Measurements from ENCODE around the gene FCRLA.

Gene FCRLA

GRCh38 chr1:161731981-161732718 lies 25.1 kb downstream of the FCRLA start:
- no peak for DNase-seq (ENCODE audit: low read depth in 2 of 2)

GRCh38 chr1:161733526-161733925 lies 26.5 kb downstream of the FCRLA start:
- no peak for DNase-seq (ENCODE audit: low read depth in 2 of 2)

DNA sequence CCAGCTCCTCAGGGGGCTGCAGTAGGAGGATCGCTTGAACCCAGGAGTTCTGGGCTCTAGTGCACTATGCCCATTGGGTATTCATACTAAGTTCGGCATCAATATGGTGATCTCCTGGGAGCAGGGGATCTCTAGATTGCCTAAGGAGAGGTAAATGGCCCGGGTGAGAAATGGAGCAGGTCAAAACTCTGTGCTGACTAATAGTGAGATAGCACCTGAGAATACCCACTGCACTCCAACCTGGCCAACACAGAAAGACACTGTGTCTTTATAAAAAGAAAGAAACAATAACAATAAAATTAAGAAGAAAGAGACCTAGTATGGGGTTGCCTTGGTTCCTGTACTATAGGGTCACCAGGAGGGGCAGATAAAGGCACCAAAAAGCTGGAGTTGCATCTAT lies 28.8 kb downstream of the FCRLA start:
- no peak for DNase-seq (ENCODE audit: low read depth in 2 of 2)

GRCh38 chr1:161736335-161736969 lies 29.4 kb downstream of the FCRLA start:
- DNase-seq (ENCODE audit: low read depth in 2 of 2) = no peak

- DNase-seq (ENCODE audit: low read depth in 2 of 2) = no peak
Measured at GRCh38 chr1:161737625-161738024, 30.6 kb downstream of the FCRLA start.

DNA sequence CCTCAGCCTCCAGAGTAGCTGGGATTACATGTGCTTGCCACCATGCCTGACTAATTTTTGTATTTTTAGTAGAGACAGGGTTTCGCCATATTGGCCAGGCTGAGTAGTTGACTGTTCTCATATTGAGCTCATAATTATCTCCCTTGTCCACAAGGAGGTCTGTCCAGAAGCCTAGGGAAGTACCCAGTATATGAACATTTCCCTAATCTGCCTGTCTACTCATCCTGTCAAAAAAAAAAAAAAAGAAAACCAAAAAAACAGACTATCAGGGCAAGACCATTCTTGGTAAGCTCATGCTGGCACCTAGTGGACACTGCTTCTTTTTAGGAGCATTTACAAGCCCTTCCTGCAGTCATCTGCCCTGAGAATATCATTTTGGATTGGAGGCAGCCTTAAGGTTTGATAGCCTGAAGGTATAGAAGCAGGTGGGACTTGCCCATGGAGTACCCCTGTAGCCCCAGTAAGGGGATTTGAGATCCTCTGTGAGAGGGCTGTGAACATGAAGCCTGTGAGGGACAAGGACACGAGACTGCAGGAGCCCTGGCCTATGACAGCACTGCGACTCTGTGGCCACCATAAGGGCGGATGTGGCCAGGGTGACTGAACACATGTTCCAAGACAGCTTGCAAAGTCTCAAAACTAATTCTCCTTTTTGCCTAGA lies 31.7 kb downstream of the FCRLA start:
- DNase-seq (ENCODE audit: low read depth in 2 of 2) = peak in 1 of 2 donors; percentile 47

DNA sequence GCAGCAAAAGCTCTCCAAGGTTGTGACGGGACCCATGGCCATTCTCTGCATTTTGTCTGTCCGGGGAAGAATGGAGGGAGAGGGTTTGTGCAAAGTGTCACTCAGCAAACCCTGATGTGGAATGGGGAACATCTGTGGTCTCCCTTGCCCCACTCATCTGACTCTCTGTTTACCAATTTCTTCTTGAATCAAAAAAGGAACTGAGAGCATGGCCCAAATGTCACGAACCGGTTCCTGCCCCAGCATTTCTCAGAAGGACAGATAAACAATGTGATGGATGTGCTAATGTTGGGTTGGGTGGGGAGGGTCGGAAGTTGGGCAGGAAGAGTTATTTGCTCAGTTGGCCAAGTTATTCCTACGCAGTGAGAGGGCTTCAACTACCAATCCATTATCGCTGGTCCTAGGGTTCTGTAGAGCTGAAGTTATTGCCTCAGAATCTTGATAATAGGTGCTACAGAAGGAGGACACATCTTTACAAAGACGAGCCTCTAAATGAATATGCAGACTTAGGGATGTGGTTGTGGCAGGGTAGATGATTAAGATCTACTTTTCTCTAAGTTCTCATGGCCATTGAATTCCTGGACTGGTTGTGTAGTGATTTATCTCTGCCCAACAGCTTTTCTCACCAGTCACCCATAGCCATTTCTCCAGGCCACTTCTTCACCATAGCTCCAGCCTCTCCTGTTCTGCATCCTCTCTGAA lies 33.0 kb downstream of the FCRLA start:
- DNase-seq (ENCODE audit: low read depth in 2 of 2) = no peak

DNA sequence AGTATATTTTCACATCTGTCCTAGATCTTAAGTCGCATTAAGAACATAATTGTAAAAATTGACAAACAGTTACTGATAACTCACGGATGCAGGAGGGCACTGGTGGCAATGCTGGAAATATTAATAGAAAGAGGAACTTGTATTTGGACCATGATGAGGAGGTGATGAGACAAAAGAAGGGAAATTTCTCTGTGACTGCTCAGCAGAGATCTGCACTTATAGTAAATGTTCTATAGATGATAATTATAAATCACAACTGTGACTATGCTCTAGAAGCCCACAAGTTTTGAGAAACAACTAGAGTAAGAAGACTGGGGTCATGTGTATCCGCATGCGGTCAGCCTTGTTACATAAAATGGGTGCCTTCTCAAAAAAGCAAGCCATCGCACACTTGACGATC lies 33.9 kb downstream of the FCRLA start:
- DNase-seq (ENCODE audit: low read depth in 2 of 2) = no peak

- DNase-seq (ENCODE audit: low read depth in 2 of 2) = no peak
Measured at GRCh38 chr1:161743231-161743630, 36.2 kb downstream of the FCRLA start.

DNA sequence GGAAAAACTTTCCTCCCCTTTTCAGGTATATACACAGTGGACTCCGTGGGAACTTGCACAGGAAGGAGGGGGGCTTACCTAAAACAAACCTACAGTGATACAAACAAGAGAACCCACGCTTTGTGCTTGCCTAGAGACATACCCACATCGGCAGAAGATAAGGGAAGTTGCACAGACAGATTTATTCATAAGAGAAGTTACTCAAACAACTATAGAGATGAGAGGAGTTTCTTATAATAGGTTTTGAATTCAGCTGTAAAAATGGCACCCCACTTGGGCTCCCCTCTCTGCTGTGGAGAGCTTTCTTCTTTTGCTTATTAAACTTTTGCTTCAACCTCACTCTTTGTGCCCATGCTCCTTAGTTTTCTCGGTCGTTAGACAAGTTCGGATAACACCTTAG lies 40.8 kb downstream of the FCRLA start:
- no peak for DNase-seq (ENCODE audit: low read depth in 2 of 2)

- DNase-seq (ENCODE audit: low read depth in 2 of 2) = peak; percentile 69 to 75
Measured at GRCh38 chr1:161749509-161750407, 42.7 kb downstream of the FCRLA start, which contains the start of gene DUSP12. TSS of gene DUSP12 (plus strand) at chr1:161749786. CDS start at chr1:161749802, 16 bp downstream.

DNA sequence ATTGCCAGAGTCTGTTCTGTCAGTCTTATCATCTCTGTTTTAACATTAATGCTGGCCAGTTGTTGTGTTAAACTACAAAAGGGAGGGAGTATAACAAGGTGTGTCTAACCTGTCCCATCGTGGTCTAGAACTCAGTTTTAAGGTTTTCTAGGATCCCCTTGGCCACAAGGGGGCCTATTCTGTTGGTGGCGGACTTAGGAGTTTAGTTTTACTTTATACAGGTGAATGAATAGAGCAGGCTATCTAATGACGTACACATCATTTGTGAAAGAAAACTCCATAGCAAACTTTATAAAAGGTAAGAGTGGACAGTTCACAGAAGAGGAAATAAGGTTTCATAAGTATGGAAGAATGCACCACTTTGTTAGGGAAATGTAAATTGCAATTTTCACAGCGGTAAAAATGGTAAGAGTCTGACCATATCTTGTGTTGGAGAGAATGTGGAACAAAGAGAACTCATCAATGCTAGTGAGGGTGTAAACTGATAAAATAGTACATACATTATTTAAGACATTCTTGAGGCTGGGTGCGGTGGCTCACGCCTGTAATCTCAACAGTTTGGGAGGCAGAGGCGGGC lies 56.6 kb downstream of the FCRLA start:
- DNase-seq (ENCODE audit: low read depth in 2 of 2) = peak in 1 of 2 donors; percentile 14
